Stimulated activated CD4-positive, alpha-beta T cell treated with anti-CD3 and anti-CD28 coated beads, Interleukin-1b, Interleukin-23, amount 100 ng/mL, for 4 hours (primary cell): Measurements from ENCODE around the gene TMEM161B.
"Not testable (repeated sequence)": the region's sequence is repeated elsewhere in the genome, so short reads cannot be mapped to it uniquely, and the experiment has no call there.

Experiments used
- DNase-seq, 2 donors: peaks; one replicate each; pipeline ENCODE4 v3.0.0-alpha.2; 2020; ENCODE audit warnings: low read depth in 2 of 2

Gene TMEM161B

DNA sequence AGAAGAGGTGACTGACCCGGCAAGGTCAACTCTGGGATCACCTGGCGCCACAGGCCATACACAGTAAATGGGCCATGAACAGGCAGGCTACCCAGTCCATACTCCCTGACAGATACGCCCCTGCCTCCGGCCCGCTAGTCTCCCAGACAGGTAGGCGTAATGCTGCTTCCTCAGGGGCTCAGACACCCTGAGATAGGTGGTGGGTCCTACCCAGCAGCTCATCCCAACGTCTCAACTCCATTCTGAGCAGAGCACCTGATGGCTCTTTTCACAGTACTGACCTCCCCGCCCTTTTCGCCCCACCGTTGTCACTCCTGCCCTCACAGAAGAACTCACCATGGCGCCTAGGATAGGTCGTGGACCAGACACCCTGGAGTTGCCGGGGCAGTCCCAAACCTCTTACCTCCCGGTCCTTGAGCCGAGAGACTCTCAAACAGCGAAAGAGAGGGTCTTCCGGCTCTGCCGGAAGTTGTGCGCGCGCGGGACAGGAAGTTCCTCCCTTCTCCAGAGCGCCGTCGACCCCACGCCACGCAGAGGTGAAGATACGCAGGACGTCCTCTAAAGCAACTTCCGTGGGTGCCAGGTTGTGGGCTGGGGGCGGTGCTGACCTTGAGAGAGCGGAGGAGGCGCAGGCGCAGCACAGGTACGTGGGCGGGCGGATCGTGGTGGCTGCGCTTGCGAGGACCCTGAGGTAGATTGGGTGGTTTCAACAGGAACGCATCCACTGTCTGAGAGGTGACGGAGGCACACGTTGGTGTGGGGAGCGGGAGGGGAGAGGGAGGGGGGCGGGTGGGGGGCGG, at the start of gene TMEM161B:
Gene TMEM161B (minus strand): TSS at position 461 of the 800 bp plus-strand sequence. CDS start 122 bp downstream, at position 339.
- peak; percentile 88 to 93 for DNase-seq

DNA sequence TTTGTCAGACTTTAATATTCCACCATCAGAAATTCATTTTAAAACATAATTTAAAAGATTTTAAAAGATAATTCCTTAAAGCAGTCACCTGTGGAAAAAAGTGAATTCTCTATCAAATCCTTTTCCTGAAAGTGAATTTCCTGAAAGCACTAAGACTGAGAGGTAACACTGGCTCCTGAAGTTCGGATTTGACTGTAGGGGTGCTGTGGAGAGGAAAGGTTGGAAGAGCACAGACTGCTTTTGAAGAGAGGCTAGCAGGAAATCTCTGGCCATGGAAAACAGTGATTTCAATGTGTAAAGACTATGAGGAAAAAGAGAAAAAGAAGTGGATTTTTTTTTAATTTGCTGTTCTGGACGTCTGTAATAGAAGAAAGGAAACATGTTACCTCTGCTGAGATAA, 35.7 kb upstream of the TMEM161B start:
- no peak for DNase-seq

DNA sequence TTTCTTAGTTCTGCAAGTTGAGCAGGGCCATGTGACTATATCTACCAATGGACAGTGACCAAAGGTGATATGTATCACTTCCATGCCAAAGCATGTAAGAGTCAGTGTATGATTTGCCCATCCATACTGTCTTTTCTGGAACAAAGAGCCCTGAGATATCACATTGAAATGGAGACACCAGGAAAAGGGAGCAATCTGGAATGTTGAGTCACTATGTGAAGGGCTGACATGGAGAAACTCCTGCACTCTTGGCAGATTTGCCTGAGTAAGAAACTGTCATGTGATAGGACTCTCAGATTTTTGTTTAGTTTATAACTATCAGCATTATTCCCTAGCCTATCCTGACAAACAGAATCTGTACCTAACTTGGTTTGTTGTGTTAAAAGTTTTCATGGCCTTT, 29.8 kb upstream of the TMEM161B start:
- no peak for DNase-seq

DNA sequence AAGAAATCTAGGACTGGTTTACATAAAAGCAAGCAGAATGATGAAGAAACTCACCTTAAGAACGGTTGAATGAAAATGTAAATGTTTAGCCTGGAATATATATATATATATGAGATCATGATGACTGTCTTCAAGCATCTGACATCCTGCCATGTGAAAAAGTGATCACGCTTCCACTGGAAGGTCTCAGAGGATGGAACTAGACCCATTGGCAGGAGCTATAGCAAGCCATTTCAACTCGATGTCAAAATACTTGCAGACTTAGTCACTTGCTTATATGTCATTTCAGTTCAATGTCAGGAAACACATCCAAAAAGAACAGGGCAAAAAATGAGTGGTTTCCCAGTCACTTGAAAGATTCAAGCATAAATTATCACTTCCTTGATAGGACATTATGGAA, 22.2 kb upstream of the TMEM161B start:
- no peak for DNase-seq

DNA sequence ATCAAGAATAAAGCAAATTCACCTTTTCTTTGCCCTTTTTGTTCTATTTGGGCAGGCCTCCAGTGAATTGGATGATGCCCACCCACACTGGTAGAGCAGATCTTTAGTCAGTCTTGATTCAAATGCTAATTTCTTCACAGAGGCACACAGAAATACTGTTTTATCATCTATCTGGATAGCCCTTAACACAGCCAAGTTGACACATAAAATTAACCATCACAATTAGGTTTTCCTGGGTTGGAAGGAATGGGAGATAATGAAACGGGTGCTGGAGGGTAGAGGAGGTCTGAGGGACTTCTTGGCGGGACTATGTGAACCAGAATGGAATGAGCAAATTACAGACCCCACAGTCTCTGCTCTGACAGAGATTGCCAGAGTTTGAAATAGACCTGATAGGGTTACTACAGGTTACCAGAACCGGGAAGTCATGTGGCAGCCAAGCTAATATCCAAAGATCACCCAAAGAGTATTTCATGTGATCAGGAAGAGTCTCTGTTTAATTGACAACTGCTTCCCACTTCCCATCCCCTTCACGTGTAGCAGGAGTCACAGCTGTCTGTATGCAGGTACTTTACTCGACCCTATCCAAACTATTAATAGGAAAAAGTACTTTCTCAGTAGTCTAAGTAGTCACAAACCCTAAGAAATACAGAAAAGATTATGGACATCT, 20.0 kb upstream of the TMEM161B start:
- no peak for DNase-seq

DNA sequence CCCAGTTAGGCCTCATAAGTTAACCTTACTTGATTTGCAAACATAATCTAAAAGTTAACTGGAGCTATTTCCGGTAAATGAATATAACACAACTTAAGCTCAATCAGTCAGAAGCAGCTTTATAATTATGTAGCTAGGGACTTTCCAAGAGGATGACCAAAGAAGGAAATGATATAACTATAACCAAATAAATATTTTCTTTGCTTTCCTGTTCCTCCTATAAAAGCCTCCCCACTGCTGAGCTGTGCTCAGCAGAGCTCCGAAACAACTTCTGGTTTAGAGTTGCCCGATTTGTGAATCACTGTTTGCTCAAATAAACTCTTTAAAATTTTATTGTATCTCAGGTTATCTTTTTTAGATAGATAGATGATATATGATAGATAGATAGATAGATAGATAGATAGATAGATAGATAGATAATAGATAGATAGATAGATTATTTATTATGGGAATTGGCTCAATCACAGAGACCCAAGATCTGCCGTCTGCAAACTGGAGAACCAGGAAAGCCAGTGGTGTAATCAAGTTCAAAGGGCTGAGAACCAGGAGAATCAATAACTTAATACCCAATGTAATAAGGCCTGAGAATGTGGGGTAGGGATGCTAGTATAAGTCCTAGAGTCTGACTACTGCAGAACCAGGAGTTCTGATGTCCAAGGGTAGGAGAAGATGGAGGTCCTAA, 19.3 kb upstream of the TMEM161B start:
- DNase-seq = no peak

DNA sequence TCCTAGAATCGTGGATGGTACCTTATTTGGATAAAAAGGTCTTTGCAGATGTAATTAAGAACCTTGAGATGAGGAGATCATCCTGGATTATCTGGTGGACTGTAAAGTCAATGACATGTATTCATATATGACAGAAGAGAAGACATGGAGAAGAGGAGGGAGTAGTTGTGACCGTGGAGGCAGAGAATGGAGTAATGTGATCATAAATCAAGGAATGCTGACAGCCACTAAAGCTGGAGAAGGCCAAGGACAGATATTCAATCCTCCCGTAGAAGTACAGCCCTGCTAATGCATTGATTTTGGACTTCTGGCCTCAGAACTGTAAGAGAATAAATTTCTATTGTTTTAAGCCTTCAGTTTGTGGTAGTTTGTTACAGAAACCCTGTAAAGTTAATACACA, 18.7 kb upstream of the TMEM161B start:
- no peak for DNase-seq

DNA sequence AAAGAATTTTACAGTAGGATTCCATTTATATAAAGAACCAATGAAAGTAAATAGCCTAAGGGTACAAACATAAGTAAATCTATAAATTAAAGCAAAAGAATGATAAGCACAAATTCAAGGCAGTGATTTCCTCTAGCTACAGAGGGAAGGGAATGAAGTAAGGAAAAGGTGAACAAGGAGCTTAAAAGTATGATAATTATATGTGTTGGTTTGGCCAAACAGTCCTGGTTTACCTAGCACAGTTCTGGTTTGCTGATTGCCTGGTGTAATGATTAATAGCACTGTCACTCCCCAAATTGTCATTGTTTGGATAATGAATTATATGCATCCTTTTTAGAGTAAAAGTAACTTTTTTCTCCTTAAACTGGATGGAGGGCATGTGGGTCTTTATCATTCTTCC, 15.0 kb upstream of the TMEM161B start:
- no peak for DNase-seq

DNA sequence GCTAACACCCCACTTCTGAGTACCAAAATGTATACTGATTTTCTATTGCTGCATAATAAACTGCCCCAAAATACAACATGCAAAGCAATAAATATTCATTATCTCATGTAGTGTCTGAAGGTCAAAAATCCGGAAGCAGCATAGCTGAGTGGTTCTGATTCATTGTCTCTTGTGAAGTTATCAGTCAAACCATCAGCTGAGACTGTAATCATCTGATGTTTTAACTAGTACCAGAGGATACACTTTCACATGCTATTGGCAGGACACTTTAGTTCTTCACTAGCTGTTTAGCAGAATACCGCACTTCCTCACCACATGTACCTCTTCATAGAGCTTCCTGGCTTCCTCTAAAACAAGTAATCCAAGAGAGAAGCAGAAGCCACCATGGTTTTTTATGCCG, 12.7 kb upstream of the TMEM161B start:
- DNase-seq = no peak

DNA sequence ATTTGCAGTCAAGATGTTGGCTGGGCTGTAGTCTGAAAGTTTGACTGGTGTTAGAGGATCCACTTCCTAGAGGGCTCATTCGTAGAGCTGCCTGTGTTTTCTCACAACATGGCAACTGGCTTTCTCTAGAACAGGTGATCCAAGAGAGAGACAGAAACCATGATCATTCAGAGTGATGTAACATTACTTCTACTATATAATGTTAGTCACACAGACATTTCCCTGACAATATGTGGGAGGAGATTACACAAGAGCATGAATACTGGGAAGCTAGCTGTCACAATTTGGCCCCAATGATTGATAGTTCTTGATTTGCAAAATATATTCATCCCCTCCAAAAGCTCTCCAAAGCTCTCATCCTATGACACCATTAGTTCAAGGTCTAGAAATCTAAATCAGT, 10.9 kb upstream of the TMEM161B start:
- no peak for DNase-seq

DNA sequence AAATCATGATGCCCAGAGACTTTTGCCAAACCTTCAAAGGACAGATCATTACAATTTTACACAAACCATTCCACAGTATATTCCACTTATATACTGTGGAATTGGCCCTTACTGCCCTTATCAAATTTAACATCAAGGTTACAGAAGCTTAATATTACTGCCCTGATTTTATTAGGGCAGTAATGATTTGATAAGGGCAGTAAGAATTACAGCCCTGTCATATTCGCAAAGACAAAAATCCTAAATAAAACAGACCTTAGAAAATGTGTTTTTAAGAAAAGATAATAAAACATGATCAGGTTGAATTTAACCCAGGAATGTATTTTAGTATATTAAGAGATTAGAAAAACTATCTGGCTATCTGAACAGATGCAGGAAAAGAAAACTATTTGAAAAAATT, 7.7 kb upstream of the TMEM161B start:
- no peak for DNase-seq

DNA sequence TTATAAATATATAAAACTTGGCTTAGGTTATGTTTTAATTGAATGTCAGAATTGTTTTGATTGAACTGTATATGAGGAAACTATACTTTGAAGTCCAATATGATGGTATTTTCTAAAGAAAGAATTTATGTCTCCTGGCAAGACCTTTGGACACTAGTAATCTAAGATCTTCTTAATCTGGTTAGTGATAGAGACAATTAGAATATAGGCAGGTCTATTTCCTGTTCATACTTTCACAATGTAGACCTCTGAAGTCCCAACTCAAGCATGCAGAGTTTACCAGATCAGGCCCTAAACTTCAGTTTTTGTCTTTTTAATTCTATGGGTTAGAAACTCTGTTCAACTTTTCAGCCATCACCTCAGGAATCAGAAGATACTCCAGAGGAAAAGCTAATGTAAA, 6.9 kb upstream of the TMEM161B start:
- DNase-seq = no peak

DNA sequence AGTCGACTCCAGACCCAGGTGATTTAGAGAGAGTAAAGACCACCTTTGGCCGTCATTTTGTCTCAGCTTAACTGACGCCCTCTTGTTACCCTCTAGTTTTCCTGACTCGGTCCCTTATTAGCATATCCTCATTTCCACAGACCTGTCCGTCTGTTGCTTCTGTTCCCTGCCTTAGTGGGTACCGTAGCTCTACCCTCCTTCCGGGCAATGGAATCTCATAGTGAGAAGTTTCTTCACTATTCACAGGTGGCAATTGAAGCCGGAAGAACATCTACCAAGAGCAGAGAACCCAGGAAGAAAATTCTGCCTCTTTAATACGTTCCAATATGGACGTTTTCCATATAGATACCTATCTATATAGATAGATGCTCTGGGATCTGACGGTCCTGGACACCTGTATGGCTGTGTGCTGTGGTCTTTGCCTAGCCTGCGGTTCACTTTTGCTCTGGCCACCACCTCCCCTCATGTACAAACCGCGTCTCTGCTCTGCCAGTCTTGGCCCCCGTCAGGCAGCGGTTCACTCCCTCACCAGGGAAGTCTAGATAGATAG, 652 bp upstream of the TMEM161B start:
- no peak for DNase-seq

DNA sequence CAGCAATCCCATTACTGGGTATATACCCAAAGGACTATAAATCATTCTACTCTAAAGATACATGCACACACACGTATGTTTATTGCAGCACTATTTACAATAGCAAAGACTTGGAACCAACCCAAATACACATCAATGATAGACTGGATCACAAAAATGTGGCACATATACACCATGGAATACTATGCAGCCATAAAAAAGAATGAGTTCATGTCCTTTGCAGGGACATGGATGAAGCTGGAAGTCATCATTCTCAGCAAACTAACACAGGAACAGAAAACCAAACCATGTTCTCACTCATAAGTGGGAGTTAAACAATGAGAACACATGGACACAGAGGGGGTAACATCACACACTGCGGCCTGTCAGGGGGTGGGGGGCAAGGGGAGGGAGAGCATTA, 4.1 kb downstream of the TMEM161B start:
- not testable (repeated sequence) for DNase-seq

DNA sequence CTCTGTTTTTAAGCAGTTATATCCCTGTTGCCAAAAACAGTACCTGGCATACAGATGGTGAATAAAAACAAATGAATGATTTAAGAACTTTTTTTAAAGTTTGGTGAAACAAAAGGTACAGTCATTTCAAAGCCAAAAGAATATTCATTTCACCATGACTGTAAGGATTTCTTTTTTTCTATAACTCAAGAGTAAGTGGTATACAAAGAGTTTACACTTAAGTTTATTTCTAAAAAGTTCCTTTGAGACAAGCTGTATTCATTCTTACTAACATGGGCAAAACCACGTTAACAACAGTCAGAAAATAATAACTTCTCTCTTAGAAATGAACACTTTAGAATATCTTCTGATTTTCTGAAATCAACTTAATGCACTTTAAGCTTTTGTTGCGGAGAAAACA, 5.3 kb downstream of the TMEM161B start:
- no peak for DNase-seq

DNA sequence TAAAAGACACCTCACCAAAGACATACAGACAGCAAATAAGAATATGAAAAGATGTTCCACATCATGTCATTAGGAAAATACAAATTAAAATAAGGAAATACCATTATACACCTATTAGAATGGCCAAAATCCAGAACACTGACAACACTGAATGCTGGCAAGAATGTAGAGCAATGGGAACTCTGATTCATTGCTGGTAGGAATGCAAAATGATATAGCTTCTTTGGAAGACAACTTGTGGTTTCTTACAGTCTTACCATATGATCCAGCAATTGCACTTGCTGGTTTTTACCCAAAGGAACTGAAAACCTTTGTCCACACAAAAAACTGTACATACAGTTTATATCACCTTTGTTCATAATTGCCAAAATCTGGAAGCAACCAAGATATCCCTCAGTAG, 6.5 kb downstream of the TMEM161B start:
- no peak for DNase-seq

DNA sequence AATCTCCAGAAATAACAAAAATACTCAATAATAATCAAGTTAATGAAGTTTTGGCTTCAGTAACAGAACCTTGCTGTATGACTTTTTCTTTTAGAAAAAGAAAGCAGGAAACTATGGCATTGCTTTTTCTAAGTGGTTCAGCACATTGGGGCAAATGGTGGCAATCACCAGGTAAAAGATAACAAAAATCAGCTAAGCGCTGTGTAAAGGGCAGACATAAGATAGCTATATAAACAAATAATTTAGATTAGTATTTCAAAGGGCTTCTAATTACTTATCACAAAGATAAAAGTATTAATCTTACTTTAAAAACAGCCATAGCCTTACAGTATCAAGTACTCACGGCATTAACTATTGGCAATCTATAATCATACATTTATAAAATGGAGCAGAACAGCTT, 10.0 kb downstream of the TMEM161B start:
- DNase-seq = no peak

DNA sequence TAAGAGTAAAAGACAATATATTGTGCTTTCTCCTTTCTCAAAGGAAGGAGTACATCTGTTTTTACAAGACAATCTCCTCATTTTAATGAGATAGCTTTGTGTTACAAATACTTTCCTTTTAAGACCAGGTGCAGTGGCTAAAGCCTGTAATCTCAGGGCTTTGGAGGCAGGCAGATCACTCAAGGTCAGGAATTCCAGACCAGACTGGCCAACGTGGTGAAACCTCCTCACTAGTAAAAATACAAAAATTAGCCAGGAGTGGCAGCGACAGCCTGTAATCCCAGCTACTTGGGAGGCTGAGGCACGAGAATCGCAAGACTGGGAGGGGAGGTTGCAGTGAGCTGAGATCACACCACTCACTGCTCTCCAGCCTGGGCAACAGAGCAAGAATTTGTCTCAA, 11.8 kb downstream of the TMEM161B start:
- no peak for DNase-seq

DNA sequence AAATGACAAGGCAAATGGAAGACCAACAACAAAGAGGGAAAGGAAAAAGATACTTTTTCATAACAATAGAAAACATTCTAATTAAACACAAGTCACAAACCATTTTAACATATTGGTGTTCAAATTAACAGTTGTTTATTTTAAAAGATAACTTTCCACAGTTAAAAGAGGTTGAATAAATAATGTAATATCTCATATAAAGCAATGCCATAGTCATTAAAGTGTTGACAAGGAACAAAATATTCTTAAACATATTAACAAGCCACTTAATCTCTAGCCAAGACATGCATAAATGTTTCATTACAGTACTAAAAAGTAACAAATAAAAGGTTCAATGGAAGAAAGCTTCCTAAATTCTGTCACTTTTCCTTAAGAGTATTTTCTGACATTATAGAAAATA, 12.6 kb downstream of the TMEM161B start:
- no peak for DNase-seq

DNA sequence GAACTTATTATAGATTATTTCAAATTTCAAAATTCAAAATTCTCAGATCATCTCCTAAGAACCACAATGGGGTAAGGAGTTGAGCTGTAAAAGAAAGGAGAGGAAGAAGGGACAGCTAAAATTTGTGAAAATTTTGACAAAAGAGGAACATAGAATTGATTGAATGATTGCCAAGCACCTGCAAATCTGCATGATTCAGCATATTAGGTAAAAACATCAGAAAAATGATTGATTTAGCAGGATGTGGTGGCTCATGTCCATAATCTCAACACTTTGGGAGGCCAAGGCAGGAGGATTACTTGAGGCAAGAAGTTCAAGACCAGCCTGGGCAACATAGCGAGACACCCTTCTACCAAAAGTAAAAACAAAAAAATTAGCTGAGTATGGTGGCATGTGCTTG, 14.3 kb downstream of the TMEM161B start:
- no peak for DNase-seq

DNA sequence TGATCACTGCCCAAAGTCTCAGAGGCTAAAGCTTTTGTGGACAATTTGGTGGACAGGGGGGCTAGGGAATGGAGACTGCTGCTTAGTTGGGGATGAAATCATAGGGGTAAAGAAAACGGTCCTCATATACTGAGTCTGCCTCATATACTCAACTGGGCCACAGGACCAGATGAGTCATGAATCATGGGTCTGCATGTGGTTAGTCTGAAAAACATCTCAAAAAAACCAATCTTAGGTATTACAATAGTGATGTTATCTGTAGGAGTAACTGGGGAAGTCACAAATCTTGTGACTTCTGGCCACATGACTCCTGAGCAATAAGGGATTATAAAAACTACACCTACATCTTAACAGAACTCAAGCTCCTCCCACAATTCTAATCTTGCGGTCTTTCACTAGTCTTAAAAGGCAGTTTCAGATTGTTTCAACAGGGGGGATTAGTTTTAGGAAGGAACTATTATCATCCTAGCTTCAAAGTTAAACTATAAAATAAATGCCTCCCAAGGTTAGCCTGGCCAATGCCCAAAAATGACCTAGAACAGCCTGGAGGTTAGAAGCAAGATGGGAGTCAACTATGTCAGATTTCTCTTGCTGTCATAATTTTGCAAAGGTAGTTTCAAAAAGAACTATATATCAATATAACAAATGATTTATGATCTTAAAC, 17.5 kb downstream of the TMEM161B start:
- DNase-seq = no peak

DNA sequence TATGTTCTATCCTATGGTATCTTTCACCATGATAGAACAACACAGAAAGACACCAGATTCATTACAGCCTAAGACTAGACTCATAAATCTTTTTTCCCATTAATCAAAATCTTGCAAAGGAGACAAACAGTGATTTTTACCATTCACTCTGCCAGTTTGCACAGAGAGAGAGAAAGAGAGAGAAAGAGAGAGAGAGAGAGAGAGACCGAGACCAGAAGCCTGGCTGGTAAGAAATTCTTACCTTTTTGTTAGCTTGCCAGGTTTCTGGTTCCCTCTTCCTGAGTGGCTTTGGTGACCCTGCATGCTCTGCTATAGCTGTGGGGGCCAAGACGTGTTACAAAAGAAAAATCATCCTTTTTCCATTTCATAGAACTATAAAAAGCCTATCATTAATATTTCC, 18.6 kb downstream of the TMEM161B start:
- no peak for DNase-seq
